Left ventricle myocardium inferior (tissue), 1 donor: ENCODE results near the gene SEC23B. TPM values are rescaled to one million over a fixed set of nuclear protein-coding genes. Genes with fewer than 3 reads are reported as not detected.

Source experiments
- DNase-seq: peaks from one replicate; pipeline ENCODE4 v3.0.0-alpha.2; 2020
- H3K27ac ChIP-seq: fragments of 200-600 bp; replicated peaks from 2 replicates; pipeline ENCODE4 v1.8.0; 2021
- H3K27me3 ChIP-seq: fragments of 200-600 bp; 2 replicates; pipeline ENCODE4 v1.8.0; 2021; ENCODE audit warnings: low read depth
- H3K36me3 ChIP-seq: fragments of 200-600 bp; 2 replicates; pipeline ENCODE4 v1.8.0; 2021
- H3K4me1 ChIP-seq: fragments of 200-600 bp; 2 replicates; pipeline ENCODE4 v1.8.0; 2021
- H3K4me3 ChIP-seq: fragments of 200-600 bp; 2 replicates; pipeline ENCODE4 v1.8.0; 2021; ENCODE audit warnings: mild to moderate bottlenecking, moderate library complexity
- H3K9me3 ChIP-seq: fragments of 200-600 bp; replicated peaks from 2 replicates; pipeline ENCODE4 v1.8.0; 2021
- CTCF ChIP-seq: fragments of 200-600 bp; IDR thresholded peaks from 2 replicates; pipeline ENCODE4 v1.8.0; 2021; ENCODE audit warnings: antibody characterized with exemption, mild to moderate bottlenecking, borderline replicate concordance
- intact Hi-C: fragments of 100-400 bp; cut with micrococcal nuclease; formaldehyde crosslinking; loops from one replicate; pipeline ENCODE4 v1.11.0; 2022
- total RNA-seq: library from RNA; stranded (reverse); fragmentation: NEBNext Ultra II Directional; extraction: Animal tissue kit (Norgen Biotek cat#: 25700); gene quantifications from one replicate; pipeline ENCODE4 v1.2.1, GENCODE V29; 2021
- donor health status: DM: no; HTN: yes; CAD: no; lungs with severe emphysema.

Gene SEC23B
- total RNA-seq, 1 donor from 2014 or later: 9.7 TPM

GRCh38 chr20:18553746-18554145 lies 46.0 kb downstream of the SEC23B start:
- H3K36me3 ChIP-seq: peaks cover 95% of the 10 kb centered on the region
- intact Hi-C loops: no loop called here

GRCh38 chr20:18566892-18567738 lies 59.4 kb downstream of the SEC23B start, which contains the start of gene SMIM26:
TSS of gene SMIM26 (plus strand) at chr20:18567432. CDS start at chr20:18567479, 47 bp downstream.
- Histone ChIP-seq H3K36me3 (peaks cover 29% of the 10 kb centered on the region), H3K9me3 (no peaks in the 10 kb centered on the region), H3K4me3 (peak within 1 kb of the TSS; percentile 84), H3K27me3 (no peaks in the 10 kb centered on the region), H3K4me1 (peaks cover 23% of the 10 kb centered on the region), H3K27ac (peak within 1 kb of the TSS; percentile 88)
- peak; percentile 93 for DNase-seq
- TF ChIP-seq CTCF: no peak
- intact Hi-C loops: no loop called here

More at GRCh38 chr20:18553746-18554145, 46.0 kb downstream of the SEC23B start:
- no peak for DNase-seq
- H3K9me3 ChIP-seq: no peaks in the 10 kb centered on the region
- TF ChIP-seq CTCF: no peak
- no peak overlapping the region for H3K27ac ChIP-seq
- no peaks in the 10 kb centered on the region for H3K4me1 ChIP-seq
- H3K27me3 ChIP-seq: no peaks in the 10 kb centered on the region
- no peak overlapping the region for H3K4me3 ChIP-seq

- Histone ChIP-seq H3K27ac (peak overlapping the region; percentile 88), H3K4me3 (peak overlapping the region; percentile 84), H3K4me1 (peaks cover 23% of the 10 kb centered on the region), H3K9me3 (no peaks in the 10 kb centered on the region), H3K36me3 (peaks cover 23% of the 10 kb centered on the region), H3K27me3 (no peaks in the 10 kb centered on the region)
- intact Hi-C loops: no loop called here
- no peak for TF ChIP-seq CTCF
- DNase-seq: no peak
These were observed 60.0 kb downstream of the SEC23B start for GRCh38 chr20:18567739-18568091.

GRCh38 chr20:18571009-18571408 lies 63.3 kb downstream of the SEC23B start:
- Histone ChIP-seq H3K27ac (no peak overlapping the region), H3K27me3 (no peaks in the 10 kb centered on the region), H3K4me1 (peaks cover 23% of the 10 kb centered on the region), H3K4me3 (no peak overlapping the region), H3K9me3 (no peaks in the 10 kb centered on the region), H3K36me3 (peaks cover 21% of the 10 kb centered on the region)
- TF ChIP-seq CTCF: no peak
- DNase-seq: no peak
- intact Hi-C loops: no loop called here

GRCh38 chr20:18571578-18571977 lies 63.8 kb downstream of the SEC23B start:
- Histone ChIP-seq H3K9me3 (no peaks in the 10 kb centered on the region), H3K36me3 (peaks cover 21% of the 10 kb centered on the region), H3K27me3 (no peaks in the 10 kb centered on the region), H3K4me1 (peaks cover 22% of the 10 kb centered on the region), H3K4me3 (no peak overlapping the region), H3K27ac (no peak overlapping the region)
- intact Hi-C loops: no loop called here
- no peak for DNase-seq
- TF ChIP-seq CTCF: no peak
